Peyer's patch (tissue), 4 donors: Measurements from ENCODE around the gene SMNDC1.

ENCODE experiments used
- POLR2A ChIP-seq, 2 donors: fragments of 450-650 bp; IDR thresholded peaks; one replicate each; pipeline ENCODE4 v1.5.1; 2017; ENCODE audit warnings: antibody characterized with exemption in 2 of 2, mild to moderate bottlenecking in 2 of 2, moderate library complexity in 2 of 2
- TF ChIP-seq, protein P1 (sequence below), 6 experiments: fragments of 450-650 bp in 4 of 6; fragments of 200-600 bp in 2 of 6; sonication (generic) in 1 of 6; IDR thresholded peaks; one replicate each; pipeline ENCODE4 v1.5.1; 2017 to 2019; ENCODE audit warnings: antibody characterized with exemption in 6 of 6, mild to moderate bottlenecking in 3 of 6, moderate library complexity in 1 of 6

DNA sequence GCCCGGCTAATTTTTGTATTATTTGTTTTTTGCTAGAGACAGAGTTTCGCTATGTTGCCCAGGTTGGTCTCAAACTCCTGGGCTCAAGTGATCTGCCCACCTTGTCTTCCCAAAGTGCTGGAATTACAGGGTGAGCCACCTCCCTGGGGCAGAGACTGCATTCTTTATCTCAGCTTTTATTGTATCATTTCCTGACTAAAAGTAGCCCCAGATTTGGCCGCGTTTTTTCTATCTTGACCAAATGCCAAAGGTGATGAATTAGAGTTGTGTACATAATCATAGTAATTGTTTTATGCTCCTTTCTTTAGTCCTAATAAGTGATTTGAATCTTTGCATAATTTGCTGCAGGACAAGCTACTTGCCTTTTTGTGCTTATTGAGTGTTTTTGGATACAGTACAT is 3.1 kb upstream of the SMNDC1 start:
- TF ChIP-seq, protein P1, sequence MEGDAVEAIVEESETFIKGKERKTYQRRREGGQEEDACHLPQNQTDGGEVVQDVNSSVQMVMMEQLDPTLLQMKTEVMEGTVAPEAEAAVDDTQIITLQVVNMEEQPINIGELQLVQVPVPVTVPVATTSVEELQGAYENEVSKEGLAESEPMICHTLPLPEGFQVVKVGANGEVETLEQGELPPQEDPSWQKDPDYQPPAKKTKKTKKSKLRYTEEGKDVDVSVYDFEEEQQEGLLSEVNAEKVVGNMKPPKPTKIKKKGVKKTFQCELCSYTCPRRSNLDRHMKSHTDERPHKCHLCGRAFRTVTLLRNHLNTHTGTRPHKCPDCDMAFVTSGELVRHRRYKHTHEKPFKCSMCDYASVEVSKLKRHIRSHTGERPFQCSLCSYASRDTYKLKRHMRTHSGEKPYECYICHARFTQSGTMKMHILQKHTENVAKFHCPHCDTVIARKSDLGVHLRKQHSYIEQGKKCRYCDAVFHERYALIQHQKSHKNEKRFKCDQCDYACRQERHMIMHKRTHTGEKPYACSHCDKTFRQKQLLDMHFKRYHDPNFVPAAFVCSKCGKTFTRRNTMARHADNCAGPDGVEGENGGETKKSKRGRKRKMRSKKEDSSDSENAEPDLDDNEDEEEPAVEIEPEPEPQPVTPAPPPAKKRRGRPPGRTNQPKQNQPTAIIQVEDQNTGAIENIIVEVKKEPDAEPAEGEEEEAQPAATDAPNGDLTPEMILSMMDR (IDR thresholded peaks at IDR 0.05): no peak
- no peak for TF ChIP-seq POLR2A (IDR thresholded peaks at IDR 0.05)
